ENCODE data around the gene TPGS1. TPM values are rescaled to one million over a fixed set of nuclear protein-coding genes. Genes with fewer than 3 reads are reported as not detected.

Gene TPGS1
- total RNA-seq, 2 donors from 2014 or later = 34.5 to 62.0 TPM

GRCh38 chr19:508204-509150, 1.2 kb downstream of the TPGS1 start:
- Histone ChIP-seq H3K36me3 (replicated peaks in 1 of 2; ENCODE audit: insufficient read depth in 1 of 2, low read depth in 2 of 2) (no peaks in the 10 kb centered on the region), H3K9me3 (no peaks in the 10 kb centered on the region), H3K4me1 (peaks cover 25% of the 10 kb centered on the region), H3K27me3 (no peaks in the 10 kb centered on the region), H3K4me3 (peak overlapping the region in 1 of 2 donors; percentile 85), H3K27ac (peak overlapping the region in 1 of 4 donors; percentile 88)
- DNase-seq = no peak
- intact Hi-C loops (cut with DNase I) = no loop called here
- ATAC-seq = no peak
- no peak for TF ChIP-seq POLR2A (IDR thresholded peaks at IDR 0.05)
- no peak for TF ChIP-seq CTCF (IDR thresholded peaks at IDR 0.05)
- 54 to 65% methylated on average over 25 to 31 of the region's 32 CpGs for WGBS, 2 donors

- intact Hi-C loops (cut with DNase I) = no loop called here
- no peaks in the 10 kb centered on the region for H3K36me3 ChIP-seq (replicated peaks in 1 of 2; ENCODE audit: insufficient read depth in 1 of 2, low read depth in 2 of 2)
- WGBS, 2 donors = 19 to 28% methylated on average over 8 to 21 of the region's 21 CpGs
- peak overlapping the region in 2 of 4 donors; percentile 52 to 64 for H3K27ac ChIP-seq
- H3K4me3 ChIP-seq = no peak overlapping the region
- H3K4me1 ChIP-seq = peaks cover 25% of the 10 kb centered on the region
- TF ChIP-seq CTCF (IDR thresholded peaks at IDR 0.05) (peak; percentile 69 to 94 (median 86)), POLR2A (IDR thresholded peaks at IDR 0.05) (no peak)
- ATAC-seq (no peak), DNase-seq (peak; percentile 71 to 78 (median 74))
- no peaks in the 10 kb centered on the region for H3K27me3 ChIP-seq
- no peaks in the 10 kb centered on the region for H3K9me3 ChIP-seq
Observed at GRCh38 chr19:510606-511100, 3.4 kb downstream of the TPGS1 start.

GRCh38 chr19:511101-511851, 4.0 kb downstream of the TPGS1 start:
- DNase-seq (peak in 1 of 4 donors; percentile 52), ATAC-seq (no peak)
- TF ChIP-seq POLR2A (IDR thresholded peaks at IDR 0.05) (peak in 1 of 3 donors; percentile 3), CTCF (IDR thresholded peaks at IDR 0.05) (no peak)
- Histone ChIP-seq H3K4me1 (peaks cover 24% of the 10 kb centered on the region), H3K4me3 (no peak overlapping the region), H3K27me3 (no peaks in the 10 kb centered on the region), H3K9me3 (no peaks in the 10 kb centered on the region), H3K27ac (peak overlapping the region in 2 of 4 donors; percentile 52 to 64), H3K36me3 (replicated peaks in 1 of 2; ENCODE audit: insufficient read depth in 1 of 2, low read depth in 2 of 2) (no peaks in the 10 kb centered on the region)
- intact Hi-C loops (cut with DNase I) = no loop called here
- 53 to 58% methylated on average over 21 to 30 of the region's 30 CpGs for WGBS, 2 donors

GRCh38 chr19:512547-513365, 5.5 kb downstream of the TPGS1 start:
- H3K27me3 ChIP-seq = no peaks in the 10 kb centered on the region
- no peak overlapping the region for H3K4me3 ChIP-seq
- 66 to 73% methylated on average over 25 to 56 of the region's 62 CpGs for whole genome bisulfite sequencing, 2 donors
- H3K27ac ChIP-seq = no peak overlapping the region
- intact Hi-C loops (cut with DNase I) = no loop called here
- H3K36me3 ChIP-seq (replicated peaks in 1 of 2; ENCODE audit: insufficient read depth in 1 of 2, low read depth in 2 of 2) = no peaks in the 10 kb centered on the region
- peaks cover 18% of the 10 kb centered on the region for H3K4me1 ChIP-seq
- DNase-seq (no peak), ATAC-seq (no peak)
- no peak for TF ChIP-seq POLR2A (IDR thresholded peaks at IDR 0.05)
- no peak for TF ChIP-seq CTCF (IDR thresholded peaks at IDR 0.05)
- no peaks in the 10 kb centered on the region for H3K9me3 ChIP-seq

Measured in body of pancreas (tissue), 4 donors.